Neural progenitor cell (in vitro differentiated cells): ENCODE measurements around the gene SUCO.

Experiments
- EZH2 ChIP-seq: fragments of 200-600 bp; sonication (generic); IDR thresholded peaks from 2 replicates; pipeline ENCODE4 v1.6.1; 2017; ENCODE audit warnings: antibody characterized with exemption, mild to moderate bottlenecking, moderate library complexity
- EZH2phosphoT487 ChIP-seq: fragments of 200-600 bp; sonication (generic); IDR thresholded peaks from 2 replicates; pipeline ENCODE4 v1.6.1; 2017; ENCODE audit warnings: antibody characterized with exemption
- TF ChIP-seq, protein P1 (sequence below): fragments of 200-600 bp; sonication (generic); IDR thresholded peaks from 2 replicates; pipeline ENCODE4 v1.5.1; 2017; ENCODE audit warnings: antibody characterized with exemption, mild to moderate bottlenecking

DNA sequence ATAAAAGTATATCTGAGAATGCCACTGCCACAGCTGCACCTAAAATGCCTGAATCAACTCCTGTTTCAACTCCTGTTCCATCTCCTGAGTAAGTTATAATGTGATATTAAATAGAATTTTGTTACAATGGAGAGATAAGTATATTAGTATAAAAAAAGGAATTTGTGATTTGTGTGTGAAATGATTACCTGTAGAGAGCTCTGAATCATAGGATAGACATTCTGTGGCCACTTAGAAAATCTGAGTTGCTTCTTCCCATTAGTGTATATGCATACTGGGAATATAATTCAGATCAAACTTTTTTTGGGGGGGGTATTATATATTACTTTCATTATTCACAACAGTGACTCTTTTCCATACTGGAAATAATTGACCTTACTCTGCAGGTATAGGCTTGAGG is 52.9 kb downstream of the SUCO start:
- TF ChIP-seq, protein P1, sequence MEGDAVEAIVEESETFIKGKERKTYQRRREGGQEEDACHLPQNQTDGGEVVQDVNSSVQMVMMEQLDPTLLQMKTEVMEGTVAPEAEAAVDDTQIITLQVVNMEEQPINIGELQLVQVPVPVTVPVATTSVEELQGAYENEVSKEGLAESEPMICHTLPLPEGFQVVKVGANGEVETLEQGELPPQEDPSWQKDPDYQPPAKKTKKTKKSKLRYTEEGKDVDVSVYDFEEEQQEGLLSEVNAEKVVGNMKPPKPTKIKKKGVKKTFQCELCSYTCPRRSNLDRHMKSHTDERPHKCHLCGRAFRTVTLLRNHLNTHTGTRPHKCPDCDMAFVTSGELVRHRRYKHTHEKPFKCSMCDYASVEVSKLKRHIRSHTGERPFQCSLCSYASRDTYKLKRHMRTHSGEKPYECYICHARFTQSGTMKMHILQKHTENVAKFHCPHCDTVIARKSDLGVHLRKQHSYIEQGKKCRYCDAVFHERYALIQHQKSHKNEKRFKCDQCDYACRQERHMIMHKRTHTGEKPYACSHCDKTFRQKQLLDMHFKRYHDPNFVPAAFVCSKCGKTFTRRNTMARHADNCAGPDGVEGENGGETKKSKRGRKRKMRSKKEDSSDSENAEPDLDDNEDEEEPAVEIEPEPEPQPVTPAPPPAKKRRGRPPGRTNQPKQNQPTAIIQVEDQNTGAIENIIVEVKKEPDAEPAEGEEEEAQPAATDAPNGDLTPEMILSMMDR: no peak
- TF ChIP-seq EZH2phosphoT487 (no peak), EZH2 (no peak)
